Iris pigment epithelial cell (primary cell): ENCODE measurements around the gene VIPR2.

Source experiments
- DNase-seq: peaks from one replicate; pipeline ENCODE4 v3.0.0-alpha.2; 2011; ENCODE audit warnings: low read depth

Gene VIPR2

DNA sequence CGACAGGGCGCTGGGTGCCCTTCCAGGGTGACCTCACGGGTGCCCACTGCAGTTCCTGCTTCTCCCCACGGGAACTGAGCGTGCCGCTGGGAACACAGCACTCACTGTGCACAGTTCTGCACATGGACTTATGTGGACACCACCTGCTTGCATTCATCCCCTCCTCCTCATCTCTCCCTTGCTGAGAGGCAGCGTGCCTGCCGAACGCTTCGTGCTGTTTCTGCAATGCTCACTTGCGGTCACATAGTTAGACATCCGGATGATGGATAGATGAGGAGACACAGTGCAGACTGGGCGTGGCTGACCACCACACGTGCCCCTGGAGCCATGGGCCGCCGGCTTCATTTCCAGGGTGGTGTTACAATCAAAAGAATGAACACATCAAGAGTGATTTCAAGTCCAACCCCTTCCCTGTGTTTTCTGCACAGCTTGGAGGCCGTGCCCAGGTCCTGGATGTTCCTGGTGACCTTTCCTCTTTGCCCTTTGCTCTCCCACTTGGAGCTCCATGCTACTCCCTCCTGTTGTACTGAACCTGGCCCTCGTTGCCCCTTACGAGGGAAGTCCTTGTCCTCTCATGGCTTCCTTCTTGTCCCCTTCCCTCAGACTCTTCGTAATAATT is 119.4 kb downstream of the VIPR2 start:
- no peak for DNase-seq

DNA sequence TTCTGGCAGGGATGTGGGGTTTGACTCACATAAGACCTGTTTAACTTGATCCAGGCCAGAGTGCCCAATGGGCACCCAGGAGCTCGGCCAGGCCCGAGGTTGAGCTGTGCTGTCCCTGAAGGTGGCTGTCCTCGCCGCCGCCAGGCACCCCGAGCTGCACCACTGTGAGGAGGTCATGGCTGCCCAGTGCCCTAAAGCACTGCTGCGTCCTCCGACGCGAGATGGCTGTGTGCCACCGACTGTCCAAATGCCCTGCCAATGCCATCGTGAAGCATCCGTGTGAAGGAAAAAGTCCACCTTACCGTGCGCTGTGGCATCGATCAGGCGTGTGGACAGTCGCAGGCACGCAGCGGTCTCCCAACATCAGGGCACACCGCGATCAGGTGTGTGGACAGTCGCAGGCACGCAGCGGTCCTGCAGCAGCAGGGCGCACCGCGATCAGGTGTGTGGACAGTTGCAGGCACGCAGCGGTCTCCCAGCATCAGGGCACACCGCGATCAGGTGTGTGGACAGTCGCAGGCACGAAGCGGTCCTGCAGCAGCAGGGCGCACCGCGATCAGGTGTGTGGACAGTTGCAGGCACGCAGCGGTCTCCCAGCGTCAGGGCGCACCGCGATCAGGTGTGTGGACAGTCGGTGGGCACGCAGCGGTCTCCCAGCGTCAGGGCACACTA is 120.3 kb downstream of the VIPR2 start:
- DNase-seq: no peak

DNA sequence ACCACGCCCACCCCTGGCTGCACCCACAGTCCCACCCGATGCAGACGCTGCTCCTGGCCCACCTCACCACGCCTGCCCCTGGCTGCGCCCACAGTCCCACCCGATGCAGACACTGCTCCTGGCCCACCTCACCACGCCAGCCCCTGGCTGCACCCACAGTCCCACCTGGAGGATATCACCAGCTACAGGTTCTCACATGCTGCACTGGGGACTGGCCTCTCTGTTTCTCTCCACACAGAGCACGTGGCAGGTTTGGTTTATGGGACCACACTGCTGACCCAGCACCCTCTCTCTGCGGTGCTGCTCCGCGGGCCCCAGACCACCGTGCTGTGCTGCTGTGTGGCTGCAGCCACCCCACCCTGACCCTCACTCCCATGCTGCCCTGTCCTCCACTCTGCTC is 120.9 kb downstream of the VIPR2 start:
- DNase-seq: no peak

DNA sequence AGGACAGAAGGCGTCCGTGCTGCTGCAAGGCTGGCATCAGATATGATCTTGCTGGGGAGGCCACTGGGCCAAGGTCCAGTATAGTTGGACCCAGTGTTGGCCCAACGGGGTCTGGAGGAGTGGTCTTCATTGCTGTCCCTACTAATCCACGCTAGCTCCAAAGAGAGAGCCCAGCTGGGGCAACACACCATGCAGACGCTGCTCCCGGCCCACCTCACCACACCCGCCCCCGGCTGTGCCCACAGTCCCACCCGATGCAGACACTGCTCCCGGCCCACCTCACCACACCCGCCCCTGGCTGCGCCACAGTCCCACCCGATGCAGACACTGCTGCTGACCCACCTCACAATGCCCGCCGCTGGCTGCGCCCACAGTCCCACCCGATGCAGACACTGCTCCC is 121.5 kb downstream of the VIPR2 start:
- no peak for DNase-seq

DNA sequence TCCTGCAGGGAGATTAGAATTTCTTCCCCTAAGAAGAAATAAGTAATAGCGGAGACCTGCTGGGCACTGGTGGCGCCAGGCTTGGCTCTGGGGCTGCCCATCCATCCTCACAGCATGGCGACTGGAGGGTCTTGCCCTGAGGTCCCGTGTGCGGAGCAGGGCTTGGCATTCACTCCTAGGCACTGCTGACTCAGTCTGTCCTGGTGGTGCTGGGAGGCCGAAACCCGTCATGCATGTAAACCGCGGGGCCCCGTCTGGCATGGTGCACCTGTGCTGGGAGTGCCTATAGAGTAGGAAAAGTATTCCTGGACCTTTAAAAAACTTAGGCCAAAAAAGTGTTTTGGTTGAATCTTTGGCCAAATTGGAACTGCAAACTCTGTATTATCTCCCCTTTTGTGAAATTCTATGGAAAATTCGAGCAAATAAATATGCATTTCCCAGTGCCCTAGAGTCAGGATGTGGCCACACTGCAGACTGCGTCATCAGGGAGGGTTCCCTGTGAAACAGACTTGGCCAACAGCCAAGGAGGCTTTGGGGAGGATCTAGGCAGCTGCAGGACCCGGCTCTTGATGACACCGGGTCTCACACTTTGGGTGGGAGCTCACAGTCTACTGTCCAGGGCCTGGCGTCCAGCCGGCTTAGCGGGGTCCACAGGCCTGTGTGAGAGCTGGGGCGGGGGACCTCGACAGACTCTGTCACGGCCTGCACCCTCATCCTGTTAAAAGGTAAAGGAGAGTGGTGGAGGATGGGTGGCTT is 122.3 kb downstream of the VIPR2 start:
- DNase-seq: peak; percentile 19

DNA sequence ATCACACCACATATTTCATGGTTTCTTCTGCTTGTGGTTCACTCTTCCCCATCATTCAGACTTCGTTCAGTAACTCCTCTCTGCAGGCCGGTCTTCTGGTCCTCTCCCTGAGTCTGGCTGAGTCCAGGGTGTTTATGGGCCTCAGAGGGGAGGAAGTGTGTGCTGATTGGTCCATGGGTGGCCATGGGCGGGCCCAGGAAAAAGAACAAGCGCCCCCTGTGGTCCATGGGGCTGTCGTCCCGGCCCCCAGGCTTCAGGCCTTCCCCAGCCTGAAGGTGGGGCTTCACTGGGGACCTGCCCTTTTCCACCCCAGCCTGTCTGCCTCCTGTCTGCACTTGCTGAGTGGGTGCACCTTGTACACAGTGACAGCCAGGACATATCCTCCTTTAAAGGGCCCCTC is 123.7 kb downstream of the VIPR2 start:
- no peak for DNase-seq

DNA sequence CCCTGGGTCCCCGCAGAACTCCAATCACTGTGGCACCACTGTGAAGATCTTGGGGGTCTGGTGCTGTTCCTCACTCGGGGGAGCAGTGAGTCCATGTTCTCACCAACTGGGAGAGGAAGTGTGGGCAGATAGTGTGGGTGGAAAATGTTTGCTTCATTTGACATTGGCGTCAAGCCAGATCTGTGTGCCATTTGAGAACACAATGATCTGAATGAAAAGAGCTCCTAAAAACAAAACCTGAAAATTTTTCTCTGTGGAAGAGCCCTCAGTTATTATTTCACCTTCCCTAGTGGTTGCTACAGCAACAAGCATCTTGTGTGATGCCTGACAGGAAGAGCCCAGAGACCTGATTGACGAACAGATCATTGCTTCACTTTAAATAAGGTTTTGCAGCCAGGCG is 125.6 kb downstream of the VIPR2 start:
- no peak for DNase-seq

DNA sequence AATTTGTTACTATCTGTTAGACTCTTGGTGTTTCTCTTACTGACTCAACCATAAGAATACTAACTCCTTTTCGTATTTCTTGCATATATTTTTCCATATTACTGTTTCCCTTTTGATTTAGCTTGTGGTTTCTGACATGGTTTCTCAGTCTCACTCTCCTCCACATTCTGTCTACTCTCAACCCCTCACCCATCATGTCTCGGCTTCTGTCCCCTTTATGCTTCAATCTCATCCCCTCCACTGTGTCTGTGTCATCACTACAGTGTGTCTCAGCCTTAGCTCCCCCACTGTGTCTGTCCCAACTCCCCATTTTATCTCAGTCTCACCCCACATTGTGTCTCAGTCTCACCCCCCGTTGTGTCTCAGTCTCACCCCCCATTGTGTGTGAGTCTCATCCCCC is 126.9 kb downstream of the VIPR2 start:
- no peak for DNase-seq

DNA sequence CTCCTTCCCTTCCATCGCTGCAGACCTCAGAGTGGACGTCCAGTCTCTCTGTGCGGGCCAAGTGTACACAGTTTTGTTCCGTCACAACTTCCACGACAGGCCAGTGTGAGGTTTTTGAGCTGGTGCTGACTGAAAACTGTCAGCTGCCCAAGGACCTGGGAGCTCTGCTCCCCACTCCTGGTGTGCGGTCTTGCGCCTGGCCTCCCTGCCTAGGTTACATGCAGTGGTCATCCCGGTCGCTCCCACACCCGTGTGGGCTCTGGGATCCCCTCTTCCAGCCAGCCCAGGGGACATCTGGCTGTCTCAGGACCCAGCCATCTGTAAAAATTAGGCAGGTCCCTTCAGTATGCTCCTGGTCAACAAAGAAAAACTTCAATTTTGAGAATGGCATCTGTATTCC is 127.5 kb downstream of the VIPR2 start:
- DNase-seq: no peak

DNA sequence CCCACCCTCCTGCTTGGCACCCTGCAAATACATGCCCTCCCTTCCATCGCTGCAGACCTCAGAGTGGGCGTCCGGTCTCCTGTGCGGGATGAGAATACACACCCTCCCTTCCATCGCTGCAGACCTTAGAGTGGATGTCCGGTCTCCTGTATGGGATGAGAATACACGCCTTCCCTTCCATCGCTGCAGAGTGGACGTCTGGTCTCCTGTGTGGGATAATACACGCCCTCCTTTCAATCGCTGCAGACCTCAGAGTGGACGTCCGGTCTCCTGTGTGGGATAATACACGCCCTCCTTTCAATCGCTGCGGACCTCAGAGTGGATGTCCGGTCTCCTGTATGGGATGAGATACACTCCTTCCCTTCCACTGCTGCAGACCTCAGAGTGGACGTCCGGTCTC is 128.1 kb downstream of the VIPR2 start:
- no peak for DNase-seq

DNA sequence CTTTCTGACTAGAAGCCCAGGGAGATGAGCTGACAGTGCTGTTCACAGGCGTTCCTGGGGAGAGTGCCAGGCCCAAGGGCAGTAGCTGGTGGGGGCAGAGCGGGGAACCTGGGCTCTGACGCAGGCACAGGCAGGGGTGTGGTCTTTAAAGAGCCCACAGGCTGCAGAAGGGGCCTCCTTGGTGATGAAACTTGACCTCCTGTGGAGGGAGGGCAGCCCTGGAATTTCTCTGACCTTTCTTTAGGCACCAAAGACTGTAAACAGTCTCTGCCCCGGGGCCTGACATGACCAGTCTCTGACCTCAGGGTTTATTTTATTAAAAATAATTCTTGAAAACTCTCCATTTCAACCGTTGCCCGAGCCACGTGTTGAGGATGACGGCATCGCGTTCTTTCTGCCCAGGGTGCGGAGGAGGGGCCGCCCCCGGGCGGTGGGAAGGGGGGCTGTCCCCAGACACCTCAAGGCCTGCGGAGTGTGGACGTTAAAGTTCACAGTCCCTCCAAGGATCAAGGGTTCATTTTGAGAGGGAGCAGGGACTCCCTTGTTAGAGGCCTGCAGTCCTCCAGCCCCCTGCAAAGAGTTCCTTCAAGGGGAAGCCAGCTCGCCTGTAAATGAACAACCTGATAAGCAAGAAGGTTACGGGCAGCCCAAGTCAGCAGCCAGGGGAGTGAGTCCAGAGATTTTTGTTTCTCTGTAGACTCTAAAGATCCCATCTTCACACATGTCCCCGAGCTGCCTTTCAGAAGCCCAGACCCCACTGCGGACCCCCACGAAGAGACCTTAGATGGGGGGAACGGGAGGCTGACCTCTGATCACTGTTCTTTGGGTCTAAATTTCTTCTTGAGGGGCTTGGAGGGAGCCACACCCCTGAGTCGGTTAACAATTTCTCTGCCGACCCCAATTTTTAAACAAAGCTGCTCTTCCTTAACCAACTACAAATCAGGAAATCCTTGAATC is 128.9 kb downstream of the VIPR2 start:
- peak; percentile 45 for DNase-seq

DNA sequence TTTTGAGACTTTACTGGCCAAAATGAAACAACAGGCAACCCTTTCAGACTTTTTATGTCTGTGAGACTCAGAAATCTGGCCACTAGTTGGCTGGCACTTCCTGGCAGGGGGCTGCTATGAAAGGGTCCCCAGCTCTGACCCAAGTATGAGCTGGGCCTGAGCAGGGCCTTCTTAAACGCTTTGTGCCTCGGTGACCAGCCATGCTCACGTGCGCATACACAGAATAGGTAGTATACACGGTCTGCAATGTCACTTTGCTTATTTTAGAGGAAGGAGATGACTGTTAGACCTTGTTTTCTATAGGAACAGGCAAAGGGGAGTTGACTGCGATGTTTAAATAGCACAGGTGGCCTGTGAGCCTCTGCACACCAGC is 129.6 kb downstream of the VIPR2 start:
- no peak for DNase-seq

DNA sequence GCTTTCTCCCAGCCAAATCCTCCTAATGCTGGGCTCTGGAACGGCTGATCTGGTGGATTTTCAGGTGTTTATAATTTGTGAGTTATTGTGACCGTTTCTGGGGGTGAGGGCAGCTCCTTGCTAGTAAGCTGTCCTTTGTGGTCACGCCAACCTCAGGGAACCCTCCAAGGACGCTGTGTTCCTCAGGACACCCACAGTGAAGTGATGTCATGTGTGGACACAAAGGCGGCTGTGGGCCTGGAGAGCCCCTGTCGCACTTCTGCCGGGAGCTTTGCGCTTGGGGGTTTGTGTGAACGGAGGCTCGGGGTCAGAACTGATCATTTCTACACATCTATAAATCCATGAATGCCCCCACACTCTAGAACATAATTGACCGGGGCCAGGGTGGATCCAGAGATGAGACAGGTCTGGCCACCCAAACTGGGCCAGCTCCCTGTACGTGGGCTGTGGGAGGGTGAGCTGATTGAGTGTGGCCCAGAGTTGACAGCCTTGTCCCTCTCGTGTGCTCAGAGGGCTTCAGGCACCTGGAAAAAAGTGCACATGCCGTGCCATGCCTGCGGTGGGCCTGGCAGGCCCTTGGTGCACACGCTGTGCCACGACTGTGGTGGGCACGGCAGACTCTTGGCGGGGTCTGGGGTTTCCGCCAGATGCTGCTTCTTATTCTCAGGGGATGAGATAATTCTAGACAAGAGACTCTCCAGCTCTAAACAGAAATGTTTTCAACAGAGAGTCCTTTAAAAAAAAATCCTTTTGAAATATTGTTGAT is 130.2 kb downstream of the VIPR2 start:
- no peak for DNase-seq

DNA sequence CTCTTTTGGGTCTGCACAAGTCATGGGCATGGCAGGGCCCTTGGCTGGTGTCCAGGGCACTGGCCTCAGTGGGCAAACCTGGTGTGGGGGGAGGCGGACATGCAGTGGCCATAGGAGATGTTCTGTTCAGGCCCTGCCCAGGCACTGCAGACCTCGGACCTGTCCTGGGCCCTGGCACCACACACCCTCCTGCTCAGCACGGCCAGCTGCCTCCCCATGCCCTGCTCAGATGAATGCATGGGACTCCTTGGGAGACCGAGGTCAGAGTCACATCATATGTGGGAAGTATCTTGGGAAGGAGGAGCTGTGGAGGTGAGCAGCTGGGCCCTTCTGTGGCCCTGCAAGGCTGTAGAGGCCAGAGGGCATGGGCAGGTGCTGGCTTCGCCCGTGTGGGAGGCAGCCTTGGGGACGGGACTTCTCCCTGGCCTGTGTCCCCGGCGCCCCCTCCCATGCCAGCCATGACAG is 130.8 kb downstream of the VIPR2 start:
- no peak for DNase-seq

DNA sequence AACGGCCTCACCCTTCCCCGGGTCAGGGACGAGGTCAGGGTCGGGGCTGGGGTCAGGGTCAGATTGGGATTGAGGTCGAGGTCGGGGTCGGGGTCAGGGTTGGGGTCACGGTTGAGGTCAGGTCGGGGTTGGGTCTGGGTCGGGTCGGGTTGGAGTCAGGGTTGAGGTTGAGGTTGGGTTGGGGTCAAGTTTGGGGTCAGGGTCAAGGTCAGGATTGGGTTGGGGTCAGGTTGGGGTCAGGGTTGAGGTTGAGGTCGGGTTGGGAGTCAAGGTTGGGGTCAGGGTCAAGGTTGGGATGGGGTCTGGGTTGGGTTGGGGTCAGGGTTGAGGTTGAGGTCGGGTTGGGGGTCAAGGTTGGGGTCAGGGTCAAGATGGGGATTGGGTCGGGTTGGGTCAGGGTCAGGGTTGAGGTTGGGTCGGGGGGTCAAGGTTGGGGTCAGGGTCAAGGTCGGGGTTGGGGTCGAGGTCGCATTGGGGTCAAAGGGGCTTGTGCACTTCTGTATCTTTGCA is 131.4 kb downstream of the VIPR2 start:
- DNase-seq: no peak

DNA sequence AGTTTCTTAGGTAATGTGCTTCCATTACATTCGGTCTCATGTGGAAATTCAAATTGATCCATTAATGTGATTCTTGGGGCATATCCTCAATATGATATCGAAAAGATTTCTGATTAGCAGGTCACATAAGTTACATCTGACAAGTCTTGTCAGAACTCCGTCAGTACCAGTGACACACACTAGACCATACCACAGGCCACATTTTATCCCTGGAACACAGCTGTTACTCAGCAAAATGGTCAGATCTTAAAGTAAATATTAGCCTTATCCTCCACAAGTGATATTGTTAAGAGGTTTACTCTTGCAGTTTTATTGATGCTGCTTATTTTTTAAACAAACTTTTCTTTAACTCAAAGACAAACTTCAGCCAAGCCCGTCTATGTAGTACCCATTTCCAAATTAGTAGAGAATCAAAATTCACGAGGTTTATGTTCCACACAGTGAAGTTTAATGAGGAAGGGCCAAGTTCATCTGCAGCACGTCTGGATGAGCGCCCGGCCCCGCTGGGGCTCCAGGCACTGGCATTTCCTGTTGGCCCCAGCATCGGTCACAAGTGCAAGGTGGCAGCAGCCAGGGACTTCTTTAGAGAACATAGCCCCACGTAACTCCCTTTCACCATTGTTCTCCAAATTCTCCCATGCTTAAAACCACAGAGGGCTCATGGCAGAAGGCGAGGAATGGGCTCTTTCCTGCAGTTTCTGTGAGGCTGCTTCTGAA is 132.2 kb downstream of the VIPR2 start:
- DNase-seq: no peak

DNA sequence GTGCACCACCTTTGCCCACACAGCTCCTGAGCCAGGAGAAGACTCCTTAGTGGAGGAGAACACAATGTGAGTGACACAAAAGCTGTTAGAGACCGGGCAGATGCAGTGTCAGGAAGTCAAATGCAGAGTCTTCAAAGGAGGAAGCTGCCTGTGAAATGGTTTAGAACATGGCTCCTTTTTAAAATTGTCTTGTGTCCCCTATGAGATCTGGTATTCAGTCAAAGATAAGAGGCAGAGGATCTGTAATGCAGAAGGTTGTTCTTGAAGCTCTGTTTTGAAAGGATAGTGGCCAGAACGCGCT is 133.0 kb downstream of the VIPR2 start:
- no peak for DNase-seq

DNA sequence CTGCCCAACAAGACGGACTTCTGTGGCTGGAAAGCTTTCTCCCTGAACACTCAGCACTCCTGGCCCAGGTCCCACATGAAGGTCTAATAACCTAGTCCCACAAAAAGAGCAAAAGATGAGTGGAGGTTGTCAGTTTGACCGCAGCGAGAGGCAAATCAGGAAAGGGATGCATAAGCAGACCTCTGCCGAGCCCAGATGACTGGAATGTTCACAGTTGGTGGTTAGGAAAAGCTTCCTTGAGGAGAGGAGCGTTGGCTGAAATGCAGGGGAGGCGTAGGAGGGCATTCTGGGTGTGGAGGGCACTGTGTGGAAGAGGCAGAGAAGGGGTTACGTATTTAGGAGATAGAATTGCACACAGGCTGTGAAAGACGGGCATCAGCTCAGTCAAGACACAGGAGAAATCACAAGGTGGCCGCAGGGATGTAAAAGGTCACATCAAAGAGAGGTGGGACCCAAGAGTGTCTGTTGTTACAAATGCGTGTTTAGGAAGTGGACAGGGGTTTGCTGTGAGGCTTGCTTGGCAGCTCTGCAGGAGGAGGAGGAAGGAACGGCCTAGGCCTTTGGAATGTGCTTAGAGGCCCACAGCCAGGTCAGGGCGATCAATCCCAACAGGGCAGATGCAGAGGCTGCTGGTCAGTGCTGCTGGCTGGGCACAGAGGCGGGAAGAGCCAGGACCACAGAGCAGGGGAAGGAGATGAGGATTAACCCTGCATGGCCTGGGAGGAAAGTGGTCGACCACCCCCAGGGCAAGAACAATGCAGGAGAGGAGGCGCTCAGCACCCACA is 133.5 kb downstream of the VIPR2 start:
- no peak for DNase-seq

DNA sequence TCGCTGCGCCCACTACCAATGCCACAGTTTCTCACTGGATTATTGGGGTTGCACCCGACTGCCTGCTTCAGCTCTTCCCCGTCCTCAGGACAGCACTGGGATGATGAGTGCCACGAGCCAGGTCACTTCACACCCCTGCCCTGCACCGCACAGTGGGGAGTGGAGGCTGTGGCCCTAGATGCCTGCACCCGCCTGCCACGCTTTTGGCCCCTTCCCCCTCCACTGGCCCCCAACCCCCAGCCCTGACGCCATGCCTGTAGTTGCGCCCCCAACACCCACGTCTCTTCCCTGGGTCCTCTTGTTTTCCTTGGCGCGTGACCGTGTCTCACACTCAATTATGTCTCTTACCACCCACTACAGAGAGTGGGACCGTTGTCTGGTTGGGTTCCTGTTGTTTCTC is 134.3 kb downstream of the VIPR2 start:
- no peak for DNase-seq

DNA sequence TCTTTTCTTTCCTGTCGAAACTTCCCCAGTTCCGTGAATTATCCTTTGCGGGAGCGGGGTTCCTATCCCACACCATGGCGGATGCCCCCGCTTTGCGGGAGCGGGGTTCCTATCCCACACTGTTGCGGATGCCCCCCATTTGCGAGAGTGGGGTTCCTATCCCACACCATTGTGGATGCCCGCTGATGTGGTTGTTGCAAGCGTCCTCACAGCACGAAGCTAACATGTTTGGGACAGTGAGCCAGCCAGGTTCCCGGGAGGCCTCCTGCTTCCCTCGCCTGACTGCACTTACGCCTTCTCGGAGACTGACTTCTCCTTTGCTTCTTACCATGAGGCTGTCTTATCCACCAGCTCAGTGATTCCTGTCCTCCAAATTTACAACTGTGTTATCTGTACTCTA is 134.7 kb downstream of the VIPR2 start:
- DNase-seq: no peak
